CD4-positive, alpha-beta T cell (primary cell): ENCODE data around the gene SELENOK. TPM values are rescaled to one million over a fixed set of nuclear protein-coding genes. Genes with fewer than 3 reads are reported as not detected.

Source experiments
- ATAC-seq: fragments of 200-7000 bp; cut with Tn5 transposase; one replicate; pipeline ENCODE4 v1.10.0; 2022; ENCODE audit warnings: mild to moderate bottlenecking; ENCODE audit not compliant: poor library complexity
- CTCF ChIA-PET: fragments of 350-600 bp; sonication (Branson Sonifier 250); formaldehyde crosslinking; loops from one replicate; lab custom pipeline; 2021; ENCODE audit warnings: antibody characterized with exemption, inconsistent platforms; lab: Charles Lee
- POLR2A ChIA-PET: fragments of 350-600 bp; sonication (Branson Sonifier 250); formaldehyde crosslinking; loops from one replicate; lab custom pipeline; 2021; ENCODE audit warnings: antibody characterized with exemption, inconsistent platforms; lab: Charles Lee
- DNase-seq, 14 experiments: peaks; one replicate each; pipeline ENCODE4 v3.0.0-alpha.2; 2013 to 2020; ENCODE audit warnings: mixed read lengths in 2 of 14
- H3K27ac ChIP-seq, 2 donors: one replicate each; pipeline versions ENCODE4 v1.5.1 to v1.7.0; 2013; ENCODE audit warnings: low read length in 2 of 2, low read depth in 1 of 2, mild to moderate bottlenecking in 1 of 2
- H3K27me3 ChIP-seq, 2 experiments: 1 replicate in 1 of 2; 2 replicates in 1 of 2; pipeline versions ENCODE4 v1.6.1 to v1.7.0; 2013; ENCODE audit warnings: low read length in 2 of 2, control low read depth in 1 of 2, mild to moderate bottlenecking in 1 of 2, moderate library complexity in 1 of 2; ENCODE audit not compliant: insufficient read depth in 2 of 2, control insufficient read depth in 1 of 2
- H3K36me3 ChIP-seq: one replicate; pipeline ENCODE4 v1.6.1; 2013; ENCODE audit warnings: low read length, control low read depth; ENCODE audit not compliant: insufficient read depth
- H3K4me1 ChIP-seq: one replicate; pipeline ENCODE4 v1.6.1; 2013; ENCODE audit warnings: low read length, control low read depth; ENCODE audit not compliant: insufficient read depth
- H3K4me3 ChIP-seq: one replicate; pipeline ENCODE4 v1.5.1; 2013; ENCODE audit warnings: mild to moderate bottlenecking, low read length, moderate library complexity
- H3K9me3 ChIP-seq, 2 experiments: 1 replicate in 1 of 2; 2 replicates in 1 of 2; pipeline versions ENCODE4 v1.6.1 to v1.7.0; 2013; ENCODE audit warnings: low read length in 2 of 2, mild to moderate bottlenecking in 2 of 2, control low read depth in 1 of 2, moderate library complexity in 1 of 2; ENCODE audit not compliant: control insufficient read depth in 1 of 2, insufficient read depth in 1 of 2
- H3K27ac Mint-ChIP-seq: one replicate; pipeline ENCODE4 v1.8.0; 2020; ENCODE audit warnings: mixed read lengths
- H3K27me3 Mint-ChIP-seq: one replicate; pipeline ENCODE4 v1.8.0; 2021; ENCODE audit warnings: mixed read lengths
- H3K36me3 Mint-ChIP-seq: one replicate; pipeline ENCODE4 v1.8.0; 2021; ENCODE audit warnings: low read depth, mixed read lengths
- H3K4me1 Mint-ChIP-seq: one replicate; pipeline ENCODE4 v1.8.0; 2021; ENCODE audit warnings: low read depth, mixed read lengths
- H3K4me3 Mint-ChIP-seq: one replicate; pipeline ENCODE4 v1.8.0; 2020; ENCODE audit warnings: mild to moderate bottlenecking, mixed read lengths
- H3K9me3 Mint-ChIP-seq: one replicate; pipeline ENCODE4 v1.8.0; 2020; ENCODE audit warnings: mixed read lengths
- CTCF ChIP-seq: fragments of 200-600 bp; IDR thresholded peaks from one replicate; pipeline ENCODE4 v1.8.0; 2022; ENCODE audit warnings: antibody characterized with exemption, mild to moderate bottlenecking
- intact Hi-C, 2 experiments: fragments of 100-400 bp; cut with DNase I in 1 of 2; cut with micrococcal nuclease in 1 of 2; formaldehyde crosslinking; loops; one replicate each; pipeline versions ENCODE4 v1.15.1 to v1.9.0; 2023 to 2025; cut with DNase I, micrococcal nuclease
- total RNA-seq, 174 experiments: library from RNA in 2 of 174; stranded (reverse) in 2 of 174; gene quantifications; one replicate each; pipeline ENCODE4 v1.2.3 and lab custom pipeline; 2021 to 2026

Gene SELENOK
- total RNA-seq, 2 experiments from 2014 or later = 153 to 159 TPM

- Mint-ChIP-seq H3K36me3 (peaks cover 64% of the 10 kb centered on the region), H3K4me1 (no peaks in the 10 kb centered on the region), H3K4me3 (no peak overlapping the region), H3K27ac (no peak overlapping the region), H3K9me3 (no peaks in the 10 kb centered on the region), H3K27me3 (no peaks in the 10 kb centered on the region)
- H3K36me3 ChIP-seq = peaks cover 46% of the 10 kb centered on the region
- ATAC-seq = no peak
- H3K27me3 ChIP-seq = no peaks in the 10 kb centered on the region
- H3K4me1 ChIP-seq = no peaks in the 10 kb centered on the region
- POLR2A ChIA-PET = no interaction called here
- no peaks in the 10 kb centered on the region for H3K9me3 ChIP-seq
- intact Hi-C loops = no loop called here
- no peak for DNase-seq
- no peak overlapping the region for H3K27ac ChIP-seq
- H3K4me3 ChIP-seq = no peak overlapping the region
- TF ChIP-seq CTCF = no peak
- CTCF ChIA-PET = no interaction called here
Observed at GRCh38 chr3:53862241-53862640, 29.4 kb downstream of the SELENOK start.

- H3K4me3 ChIP-seq = no peak overlapping the region
- H3K4me3 Mint-ChIP-seq = no peak overlapping the region
- no peaks in the 10 kb centered on the region for H3K27me3 ChIP-seq
- no peaks in the 10 kb centered on the region for H3K4me1 Mint-ChIP-seq
- H3K27ac Mint-ChIP-seq = no peak overlapping the region
- ChIA-PET CTCF (no interaction called here), POLR2A (no interaction called here)
- peaks cover 32% of the 10 kb centered on the region for H3K36me3 ChIP-seq
- DNase-seq (no peak), ATAC-seq (no peak)
- no peaks in the 10 kb centered on the region for H3K4me1 ChIP-seq
- H3K9me3 Mint-ChIP-seq = no peaks in the 10 kb centered on the region
- H3K9me3 ChIP-seq = no peaks in the 10 kb centered on the region
- H3K27me3 Mint-ChIP-seq = peaks cover 9% of the 10 kb centered on the region
- intact Hi-C loops = no loop called here
- H3K36me3 Mint-ChIP-seq = peaks cover 46% of the 10 kb centered on the region
- no peak for TF ChIP-seq CTCF
- no peak overlapping the region for H3K27ac ChIP-seq
Observed at GRCh38 chr3:53860196-53860595, 31.5 kb downstream of the SELENOK start.

GRCh38 chr3:53859178-53859577 lies 32.5 kb downstream of the SELENOK start:
- Histone ChIP-seq H3K27ac (no peak overlapping the region), H3K9me3 (no peaks in the 10 kb centered on the region), H3K36me3 (peaks cover 24% of the 10 kb centered on the region), H3K4me1 (no peaks in the 10 kb centered on the region), H3K4me3 (no peak overlapping the region), H3K27me3 (no peaks in the 10 kb centered on the region)
- Mint-ChIP-seq H3K27me3 (peaks cover 9% of the 10 kb centered on the region), H3K4me1 (no peaks in the 10 kb centered on the region), H3K4me3 (no peak overlapping the region), H3K27ac (no peak overlapping the region), H3K9me3 (no peaks in the 10 kb centered on the region), H3K36me3 (peaks cover 38% of the 10 kb centered on the region)
- intact Hi-C loops = no loop called here
- ChIA-PET CTCF (no interaction called here), POLR2A (no interaction called here)
- no peak for TF ChIP-seq CTCF
- ATAC-seq = no peak
- no peak for DNase-seq
